SK-N-SH (cell line): Measurements from ENCODE around the gene MED12. TPM values are rescaled to one million over a fixed set of nuclear protein-coding genes. Genes with fewer than 3 reads are reported as not detected.

Experiments
- CTCF ChIA-PET: fragments of 300-600, 350-600 bp; formaldehyde crosslinking; extraction: SDS; loops from one replicate; lab custom pipeline; 2021; lab: Yijun Ruan, JAX
- POLR2A ChIA-PET: fragments of 350-600 bp; sonication (Branson Sonifier 250); formaldehyde crosslinking; extraction: SDS; loops from one replicate; lab custom pipeline; 2020; ENCODE audit warnings: antibody characterized with exemption, inconsistent platforms; lab: Yijun Ruan, JAX
- DNase-seq: peaks from one replicate; pipeline ENCODE4 v3.0.0; 2012
- H2AFZ ChIP-seq: fragments of 200-600 bp; sonication (generic); 2 replicates; pipeline ENCODE4 v1.8.1; 2016; ENCODE audit warnings: antibody characterized with exemption, mild to moderate bottlenecking, low read depth
- H3F3A ChIP-seq: fragments of 200-600 bp; sonication (generic); replicated peaks from 2 replicates; pipeline ENCODE3; 2016; ENCODE audit warnings: antibody characterized with exemption, mild to moderate bottlenecking; ENCODE audit not compliant: insufficient read depth
- H3K27ac ChIP-seq, 2 experiments: fragments of 200-500 bp in 1 of 2; fragments of 200-600 bp in 1 of 2; sonication (Bioruptor generic) in 1 of 2; sonication (generic), shearing (Covaris generic) in 1 of 2; 2 replicates each; pipeline versions ENCODE4 v1.5.1 to v1.6.1; 2014 to 2016; ENCODE audit warnings: low read depth in 2 of 2, inconsistent platforms in 1 of 2, low read length in 1 of 2, mild to moderate bottlenecking in 1 of 2, mixed read lengths in 1 of 2
- H3K27me3 ChIP-seq: fragments of 200-600 bp; sonication (generic), shearing (Covaris generic); 2 replicates; pipeline ENCODE4 v1.6.1; 2016; ENCODE audit warnings: mixed run types; ENCODE audit not compliant: insufficient read depth
- H3K36me3 ChIP-seq, 2 experiments: fragments of 200-500 bp in 1 of 2; fragments of 200-600 bp in 1 of 2; sonication (Bioruptor generic) in 1 of 2; sonication (generic) in 1 of 2; replicated peaks in 1 of 2; 2 replicates each; pipeline versions ENCODE3 to v1.5.1; 2014 to 2016; ENCODE audit warnings: low read length in 1 of 2, mild to moderate bottlenecking in 1 of 2; ENCODE audit not compliant: insufficient read depth in 2 of 2, control insufficient read depth in 1 of 2
- H3K4me1 ChIP-seq, 2 experiments: fragments of 200-500 bp in 1 of 2; fragments of 200-600 bp in 1 of 2; sonication (Bioruptor generic) in 1 of 2; sonication (generic), shearing (Covaris generic) in 1 of 2; 2 replicates each; pipeline versions ENCODE4 v1.5.1 to v1.6.1; 2014 to 2016; ENCODE audit warnings: low read depth in 1 of 2, low read length in 1 of 2, mixed run types in 1 of 2; ENCODE audit not compliant: insufficient read depth in 2 of 2, control insufficient read depth in 1 of 2
- H3K4me2 ChIP-seq: fragments of 200-600 bp; sonication (generic), shearing (Covaris generic); 2 replicates; pipeline ENCODE4 v1.6.1; 2017; ENCODE audit warnings: mixed run types
- H3K4me3 ChIP-seq, 2 experiments: fragments of 200-500 bp in 1 of 2; fragments of 200-600 bp in 1 of 2; sonication (Bioruptor generic) in 1 of 2; sonication (generic), shearing (Covaris generic) in 1 of 2; 2 replicates each; pipeline versions ENCODE4 v1.5.1 to v1.8.1; 2014 to 2016; ENCODE audit warnings: low read depth in 2 of 2, inconsistent platforms in 1 of 2, low read length in 1 of 2, mild to moderate bottlenecking in 1 of 2, mixed read lengths in 1 of 2, moderate library complexity in 1 of 2
- H3K79me2 ChIP-seq: fragments of 200-600 bp; sonication (generic); 2 replicates; pipeline ENCODE4 v1.8.1; 2017; ENCODE audit warnings: mild to moderate bottlenecking; ENCODE audit not compliant: insufficient read depth
- H3K9ac ChIP-seq: fragments of 200-600 bp; sonication (generic); 2 replicates; pipeline ENCODE4 v1.6.1; 2017; ENCODE audit warnings: mixed run types
- H3K9me2 ChIP-seq: fragments of 200-600 bp; sonication (generic); 2 replicates; pipeline ENCODE4 v1.6.1; 2017; ENCODE audit warnings: mixed run types
- H3K9me3 ChIP-seq: fragments of 200-600 bp; sonication (generic); 2 replicates; pipeline ENCODE4 v1.6.1; 2017; ENCODE audit warnings: mixed run types, mild to moderate bottlenecking, moderate library complexity
- H4K20me1 ChIP-seq: fragments of 200-600 bp; sonication (generic); 2 replicates; pipeline ENCODE4 v1.6.1; 2017; ENCODE audit warnings: mild to moderate bottlenecking, mixed run types; ENCODE audit not compliant: insufficient read depth
- CHD2 ChIP-seq: fragments of 150-350 bp; IDR thresholded peaks from 2 replicates; pipeline ENCODE4 v1.6.1; 2018; ENCODE audit warnings: low read length; ENCODE audit not compliant: partially characterized antibody
- EP300 ChIP-seq, 2 experiments: IDR thresholded peaks; 2 replicates each; pipeline versions ENCODE4 v1.4.0 to v1.6.1; 2012; ENCODE audit warnings: borderline replicate concordance in 1 of 2, low read depth in 1 of 2, low read length in 1 of 2
- JUND ChIP-seq: IDR thresholded peaks from 2 replicates; pipeline ENCODE4 v1.4.0; 2012
- NFIC ChIP-seq: IDR thresholded peaks from 2 replicates; pipeline ENCODE4 v1.4.0; 2012; ENCODE audit warnings: borderline replicate concordance
- NRF1 ChIP-seq: IDR thresholded peaks from 2 replicates; pipeline ENCODE4 v1.6.1; 2012; ENCODE audit warnings: low read depth, mild to moderate bottlenecking, low read length
- POLR2AphosphoS5 ChIP-seq: IDR thresholded peaks from 2 replicates; pipeline ENCODE4 v1.6.1; 2012; ENCODE audit warnings: low read depth, low read length
- RCOR1 ChIP-seq: fragments of 150-350 bp; IDR thresholded peaks from 2 replicates; pipeline ENCODE4 v1.6.1; 2017; ENCODE audit warnings: antibody characterized with exemption, low read length
- RFX5 ChIP-seq: IDR thresholded peaks from 2 replicates; pipeline ENCODE4 v1.6.1; 2012; ENCODE audit warnings: mild to moderate bottlenecking, improper control_type of control experiment, low read length
- SIN3A ChIP-seq: IDR thresholded peaks from 2 replicates; pipeline ENCODE4 v1.6.1; 2012; ENCODE audit warnings: low read depth, mild to moderate bottlenecking, low read length, moderate library complexity, borderline replicate concordance
- TEAD4 ChIP-seq: IDR thresholded peaks from 2 replicates; pipeline ENCODE4 v1.4.0; 2012; ENCODE audit warnings: mild to moderate bottlenecking, borderline replicate concordance; ENCODE audit not compliant: insufficient read depth
- WGBS: methylation state at CpG from one replicate; pipeline ENCODE4 v1.1.6; 2017; ENCODE audit warnings: low lambda C conversion rate; 5-methylcytosine and 5-hydroxymethylcytosine counted together
- polyA plus RNA-seq, 3 experiments: library from polyadenylated mRNA; depleted of rRNA; stranded (reverse); fragments of >200 nt; gene quantifications; 2 replicates each; pipeline ENCODE4 v1.2.3, GENCODE V29; 2012
- TF ChIP-seq, protein P1 (sequence below): IDR thresholded peaks from 2 replicates; pipeline ENCODE4 v1.4.0; 2012; ENCODE audit warnings: low read depth, borderline replicate concordance
- TF ChIP-seq, protein P2 (sequence below): fragments of 150-350 bp; IDR thresholded peaks from 2 replicates; pipeline ENCODE4 v1.6.1; 2017; ENCODE audit warnings: antibody characterized with exemption, low read length, low read depth, borderline replicate concordance
- TF ChIP-seq, protein P3 (sequence below): fragments of 150-350 bp; IDR thresholded peaks from 2 replicates; pipeline ENCODE4 v1.6.1; 2016; ENCODE audit warnings: mild to moderate bottlenecking, low read depth, low read length

The MED12 gene
- polyA plus RNA-seq, 1 of the 3 experiments (the other 2 are of a cell fraction) = 18.5 TPM

DNA sequence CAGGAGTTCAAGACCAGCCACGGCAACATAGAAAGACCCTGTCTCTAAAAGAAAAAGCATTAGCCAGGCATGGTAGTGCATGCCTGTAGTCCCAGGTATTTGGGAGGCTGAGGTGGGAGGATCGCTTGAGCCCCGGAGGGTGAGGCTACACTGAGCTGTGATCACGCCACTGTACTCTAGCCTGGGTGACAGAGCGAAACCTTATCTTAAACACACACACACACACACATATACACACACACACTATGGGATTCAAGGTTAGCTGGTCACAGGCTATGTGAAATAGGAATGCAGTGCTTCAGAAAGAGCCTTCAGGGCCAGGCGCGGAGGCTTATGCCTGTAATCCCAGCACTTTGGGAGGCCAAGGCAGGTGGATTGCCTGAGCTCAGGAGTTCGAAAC is 49.7 kb downstream of the MED12 start:
- no peaks in the 10 kb centered on the region for H3K9me2 ChIP-seq
- no peaks in the 10 kb centered on the region for H3F3A ChIP-seq
- CTCF ChIA-PET = no interaction called here
- H3K27me3 ChIP-seq = peaks cover 41% of the 10 kb centered on the region
- 69% methylated on average over 6 of the region's 8 CpGs for whole genome bisulfite sequencing
- no peak overlapping the region for H3K27ac ChIP-seq
- POLR2A ChIA-PET = no interaction called here
- no peak overlapping the region for H3K4me2 ChIP-seq
- H3K9ac ChIP-seq = no peak overlapping the region
- H2AFZ ChIP-seq = no peak overlapping the region
- no peaks in the 10 kb centered on the region for H3K4me1 ChIP-seq
- H4K20me1 ChIP-seq = no peaks in the 10 kb centered on the region
- TF ChIP-seq SIN3A (no peak), NRF1 (no peak), RCOR1 (no peak)
- TF ChIP-seq, protein P1, sequence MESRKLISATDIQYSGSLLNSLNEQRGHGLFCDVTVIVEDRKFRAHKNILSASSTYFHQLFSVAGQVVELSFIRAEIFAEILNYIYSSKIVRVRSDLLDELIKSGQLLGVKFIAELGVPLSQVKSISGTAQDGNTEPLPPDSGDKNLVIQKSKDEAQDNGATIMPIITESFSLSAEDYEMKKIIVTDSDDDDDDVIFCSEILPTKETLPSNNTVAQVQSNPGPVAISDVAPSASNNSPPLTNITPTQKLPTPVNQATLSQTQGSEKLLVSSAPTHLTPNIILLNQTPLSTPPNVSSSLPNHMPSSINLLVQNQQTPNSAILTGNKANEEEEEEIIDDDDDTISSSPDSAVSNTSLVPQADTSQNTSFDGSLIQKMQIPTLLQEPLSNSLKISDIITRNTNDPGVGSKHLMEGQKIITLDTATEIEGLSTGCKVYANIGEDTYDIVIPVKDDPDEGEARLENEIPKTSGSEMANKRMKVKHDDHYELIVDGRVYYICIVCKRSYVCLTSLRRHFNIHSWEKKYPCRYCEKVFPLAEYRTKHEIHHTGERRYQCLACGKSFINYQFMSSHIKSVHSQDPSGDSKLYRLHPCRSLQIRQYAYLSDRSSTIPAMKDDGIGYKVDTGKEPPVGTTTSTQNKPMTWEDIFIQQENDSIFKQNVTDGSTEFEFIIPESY = no peak
- TF ChIP-seq, protein P2, sequence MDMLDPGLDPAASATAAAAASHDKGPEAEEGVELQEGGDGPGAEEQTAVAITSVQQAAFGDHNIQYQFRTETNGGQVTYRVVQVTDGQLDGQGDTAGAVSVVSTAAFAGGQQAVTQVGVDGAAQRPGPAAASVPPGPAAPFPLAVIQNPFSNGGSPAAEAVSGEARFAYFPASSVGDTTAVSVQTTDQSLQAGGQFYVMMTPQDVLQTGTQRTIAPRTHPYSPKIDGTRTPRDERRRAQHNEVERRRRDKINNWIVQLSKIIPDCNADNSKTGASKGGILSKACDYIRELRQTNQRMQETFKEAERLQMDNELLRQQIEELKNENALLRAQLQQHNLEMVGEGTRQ = no peak
- TF ChIP-seq, protein P3, sequence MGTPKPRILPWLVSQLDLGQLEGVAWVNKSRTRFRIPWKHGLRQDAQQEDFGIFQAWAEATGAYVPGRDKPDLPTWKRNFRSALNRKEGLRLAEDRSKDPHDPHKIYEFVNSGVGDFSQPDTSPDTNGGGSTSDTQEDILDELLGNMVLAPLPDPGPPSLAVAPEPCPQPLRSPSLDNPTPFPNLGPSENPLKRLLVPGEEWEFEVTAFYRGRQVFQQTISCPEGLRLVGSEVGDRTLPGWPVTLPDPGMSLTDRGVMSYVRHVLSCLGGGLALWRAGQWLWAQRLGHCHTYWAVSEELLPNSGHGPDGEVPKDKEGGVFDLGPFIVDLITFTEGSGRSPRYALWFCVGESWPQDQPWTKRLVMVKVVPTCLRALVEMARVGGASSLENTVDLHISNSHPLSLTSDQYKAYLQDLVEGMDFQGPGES = no peak
- H3K79me2 ChIP-seq = no peaks in the 10 kb centered on the region
- no peak for DNase-seq
- H3K9me3 ChIP-seq = no peaks in the 10 kb centered on the region
- no peak overlapping the region for H3K4me3 ChIP-seq
- H3K36me3 ChIP-seq = no peaks in the 10 kb centered on the region

DNA sequence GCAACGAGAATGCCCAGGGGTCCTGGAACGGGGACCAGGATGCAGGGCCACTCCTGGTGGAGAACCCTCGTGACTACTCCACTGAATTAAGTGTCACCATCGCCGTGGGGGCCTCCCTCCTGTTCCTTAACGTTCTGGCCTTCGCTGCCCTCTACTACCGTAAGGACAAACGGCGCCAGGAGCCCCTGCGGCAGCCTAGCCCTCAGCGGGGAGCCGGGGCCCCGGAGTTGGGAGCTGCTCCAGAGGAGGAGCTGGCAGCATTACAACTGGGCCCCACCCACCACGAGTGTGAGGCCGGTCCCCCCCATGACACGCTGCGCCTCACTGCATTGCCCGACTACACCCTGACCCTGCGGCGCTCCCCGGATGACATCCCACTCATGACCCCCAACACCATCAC is 51.2 kb downstream of the MED12 start:
- CTCF ChIA-PET = no interaction called here
- POLR2A ChIA-PET = no interaction called here

More for the DNA sequence above, 51.2 kb downstream of the MED12 start:
- H3K9me3 ChIP-seq = no peaks in the 10 kb centered on the region
- H3K4me2 ChIP-seq = no peak overlapping the region
- H3K9ac ChIP-seq = no peak overlapping the region
- H3K27me3 ChIP-seq = peaks cover 34% of the 10 kb centered on the region
- no peaks in the 10 kb centered on the region for H3K9me2 ChIP-seq
- no peaks in the 10 kb centered on the region for H3K79me2 ChIP-seq
- no peak overlapping the region for H2AFZ ChIP-seq
- H3K27ac ChIP-seq = no peak overlapping the region
- WGBS = 69% methylated on average over 9 of the region's 22 CpGs
- H4K20me1 ChIP-seq = no peaks in the 10 kb centered on the region
- H3K36me3 ChIP-seq = no peaks in the 10 kb centered on the region
- no peak overlapping the region for H3K4me3 ChIP-seq
- H3K4me1 ChIP-seq = no peaks in the 10 kb centered on the region
- no peak for DNase-seq
- H3F3A ChIP-seq = no peaks in the 10 kb centered on the region
- TF ChIP-seq, protein P2 = no peak
- TF ChIP-seq TEAD4 (no peak), NFIC (no peak), RFX5 (no peak), JUND (no peak), POLR2AphosphoS5 (no peak), EP300 (IDR thresholded peaks at IDR 0.05; ENCODE audit: borderline replicate concordance in 1 of 2, low read depth in 1 of 2, low read length in 1 of 2) (no peak), CHD2 (no peak)
